Measurements from ENCODE around the gene TDRD10.

DNA sequence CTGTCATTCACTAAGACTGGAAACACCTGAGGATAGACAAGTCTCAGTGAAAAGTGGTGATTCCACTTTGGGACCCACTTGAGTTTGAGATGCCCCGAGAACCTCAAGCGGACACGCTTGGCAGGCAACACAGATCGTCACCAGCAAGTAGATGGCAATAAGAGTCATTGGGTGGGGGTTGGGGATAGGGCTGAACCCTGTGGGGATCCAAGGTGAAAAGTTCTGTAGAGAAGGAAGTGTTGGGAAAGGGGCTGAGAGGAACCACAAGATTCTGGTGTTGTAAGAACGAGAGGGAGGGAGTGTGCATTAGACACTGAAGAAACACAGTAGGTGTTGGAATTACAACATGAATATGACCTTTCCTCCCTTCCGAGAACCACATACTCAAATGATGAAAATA lies 45.4 kb upstream of the TDRD10 start:
- TF ChIP-seq TAF1 (IDR thresholded peaks at IDR 0.05; ENCODE audit: borderline replicate concordance, insufficient read depth, low read length) (no peak), POLR2AphosphoS5 (IDR thresholded peaks at IDR 0.05; ENCODE audit: low read depth, low read length) (no peak), REST (IDR thresholded peaks at IDR 0.05; ENCODE audit: insufficient read depth in 1 of 2, low read depth in 2 of 2, low read length in 2 of 2) (no peak), FOXP2 (optimal IDR thresholded peaks at IDR 0.05; ENCODE audit: borderline replicate concordance, extremely low read depth, extremely low read length, insufficient read depth) (no peak)
